ENCODE data around the gene CFAP141. TPM values are rescaled to one million over a fixed set of nuclear protein-coding genes. Genes with fewer than 3 reads are reported as not detected.

CFAP141 gene
- total and polyA plus RNA-seq, 3 donors from 2014 or later = 4.0 to 38.3 (median 8.4) TPM

DNA sequence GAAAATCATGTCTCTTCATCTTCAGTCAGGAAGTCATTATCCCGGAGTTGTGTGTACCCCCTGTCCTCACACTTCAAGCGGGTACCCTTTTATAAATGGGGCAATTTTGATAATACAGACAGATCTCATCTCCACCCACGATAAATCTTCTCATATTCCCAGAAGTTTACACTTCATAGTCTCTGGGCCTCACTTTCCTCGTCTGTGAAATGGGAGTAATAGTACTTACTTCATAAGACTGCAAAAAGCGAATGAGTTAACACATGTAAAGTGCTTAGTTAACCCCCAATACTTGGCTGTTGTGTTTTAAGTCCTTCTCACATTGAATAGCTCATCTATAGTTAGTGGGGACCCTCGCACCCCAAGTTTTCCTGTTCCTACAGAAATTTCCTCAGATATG is 52.1 kb downstream of the CFAP141 start:
- Histone ChIP-seq H3K27me3 (no peaks in the 10 kb centered on the region), H3K9me3 (no peaks in the 10 kb centered on the region), H3K4me1 (peaks cover 32% of the 10 kb centered on the region), H3K27ac (peak overlapping the region in 1 of 2 donors; percentile 78), H3K4me3 (peak overlapping the region; percentile 38 to 50), H3K36me3 (ENCODE audit: low read depth, missing control alignments) (no peaks in the 10 kb centered on the region)
- intact Hi-C loops (cut with DNase I; ENCODE audit: low total_unique reads) = no loop called here
- 62 to 75% methylated on average over 6 of the region's 6 CpGs for WGBS, 2 donors
- no peak for DNase-seq
- TF ChIP-seq, protein P1, sequence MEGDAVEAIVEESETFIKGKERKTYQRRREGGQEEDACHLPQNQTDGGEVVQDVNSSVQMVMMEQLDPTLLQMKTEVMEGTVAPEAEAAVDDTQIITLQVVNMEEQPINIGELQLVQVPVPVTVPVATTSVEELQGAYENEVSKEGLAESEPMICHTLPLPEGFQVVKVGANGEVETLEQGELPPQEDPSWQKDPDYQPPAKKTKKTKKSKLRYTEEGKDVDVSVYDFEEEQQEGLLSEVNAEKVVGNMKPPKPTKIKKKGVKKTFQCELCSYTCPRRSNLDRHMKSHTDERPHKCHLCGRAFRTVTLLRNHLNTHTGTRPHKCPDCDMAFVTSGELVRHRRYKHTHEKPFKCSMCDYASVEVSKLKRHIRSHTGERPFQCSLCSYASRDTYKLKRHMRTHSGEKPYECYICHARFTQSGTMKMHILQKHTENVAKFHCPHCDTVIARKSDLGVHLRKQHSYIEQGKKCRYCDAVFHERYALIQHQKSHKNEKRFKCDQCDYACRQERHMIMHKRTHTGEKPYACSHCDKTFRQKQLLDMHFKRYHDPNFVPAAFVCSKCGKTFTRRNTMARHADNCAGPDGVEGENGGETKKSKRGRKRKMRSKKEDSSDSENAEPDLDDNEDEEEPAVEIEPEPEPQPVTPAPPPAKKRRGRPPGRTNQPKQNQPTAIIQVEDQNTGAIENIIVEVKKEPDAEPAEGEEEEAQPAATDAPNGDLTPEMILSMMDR (IDR thresholded peaks at IDR 0.05) = no peak
- no peak for TF ChIP-seq POLR2A (IDR thresholded peaks at IDR 0.05)

DNA sequence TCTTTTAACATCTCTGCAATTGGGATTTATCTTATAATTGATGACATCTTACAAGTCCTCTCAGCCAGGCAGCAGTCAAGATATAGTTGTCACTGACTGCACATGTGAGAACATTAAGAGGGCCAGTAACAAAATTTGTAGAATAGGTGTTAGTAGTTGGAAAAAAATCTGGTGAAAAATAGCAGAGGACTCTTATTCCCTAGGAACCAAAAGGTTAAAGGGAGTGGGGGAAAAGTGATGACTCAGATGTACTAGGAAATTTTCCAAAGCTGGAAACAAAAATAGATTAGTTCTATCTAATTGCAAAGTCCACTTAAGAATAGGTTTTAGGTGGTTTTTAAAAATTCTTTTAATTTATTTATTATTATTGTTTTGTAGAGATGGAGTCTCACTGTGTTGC is 54.8 kb downstream of the CFAP141 start:
- no peaks in the 10 kb centered on the region for H3K36me3 ChIP-seq (ENCODE audit: low read depth, missing control alignments)
- peaks cover 11% of the 10 kb centered on the region for H3K4me1 ChIP-seq
- no peak overlapping the region for H3K27ac ChIP-seq
- H3K4me3 ChIP-seq = no peak overlapping the region
- no peaks in the 10 kb centered on the region for H3K9me3 ChIP-seq
- intact Hi-C loops (cut with DNase I; ENCODE audit: low total_unique reads) = no loop called here
- no peaks in the 10 kb centered on the region for H3K27me3 ChIP-seq
- no peak for DNase-seq
- TF ChIP-seq, protein P1 (IDR thresholded peaks at IDR 0.05) = no peak
- TF ChIP-seq POLR2A (IDR thresholded peaks at IDR 0.05) = no peak

MicroRNA genes within 50 kb of the gene (microRNA counts, 767-probe panel; counts per million panel counts)
- microRNA hsa-miR-190b = 0 to 152 counts per million in 2 donors

Small RNA genes lying within 50 kb of the gene (microRNA-seq; reads per million reads assigned to microRNA genes)
- gene MIR190B (ENCODE audit: borderline number of aligned reads in 2 of 2, borderline replicate concordance in 1 of 2) = 149 to 284 reads per million in 2 donors

Small RNA genes lying within 50 kb of the gene (small RNA-seq; reads per million reads assigned to genes)
- 1.4 to 2.0 reads per million in 2 donors for gene MIR190B

Other genes with a start within 250 kb of the CFAP141 start
- gene CRTC2, start 247.7 kb downstream of the CFAP141 start, total RNA-seq = 10 to 100 TPM; 32.0 to 49.7 TPM
- gene CRTC2, start 247.7 kb downstream of the CFAP141 start, polyA plus RNA-seq (ENCODE audit: insufficient read depth, low read depth, low replicate concordance) = 49.1 TPM
- gene SLC39A1, start 242.8 kb downstream of the CFAP141 start, total RNA-seq = 10 to 100 TPM; 46.5 to 62.5 TPM
- gene SLC39A1, start 242.8 kb downstream of the CFAP141 start, polyA plus RNA-seq (ENCODE audit: insufficient read depth, low read depth, low replicate concordance) = 54.5 TPM
- 10 to 100 TPM; 22.2 to 24.6 TPM for gene CREB3L4, start 238.4 kb downstream of the CFAP141 start, total RNA-seq
- gene CREB3L4, start 238.4 kb downstream of the CFAP141 start, polyA plus RNA-seq (ENCODE audit: insufficient read depth, low read depth, low replicate concordance) = 15.6 TPM
- gene JTB, start 228.7 kb downstream of the CFAP141 start, total RNA-seq = 100 to 1,000 TPM; 159 to 212 TPM
- 78.6 TPM for gene JTB, start 228.7 kb downstream of the CFAP141 start, polyA plus RNA-seq (ENCODE audit: insufficient read depth, low read depth, low replicate concordance)
- gene RAB13, start 220.0 kb downstream of the CFAP141 start, total RNA-seq = 10 to 100 TPM; 37.6 to 45.2 TPM
- gene RAB13, start 220.0 kb downstream of the CFAP141 start, polyA plus RNA-seq (ENCODE audit: insufficient read depth, low read depth, low replicate concordance) = 82.8 TPM
- 1,000 to 10,000 TPM in 1 of 2 donors, 100 to 1,000 TPM in 1; 779 to 1,544 TPM for gene RPS27, start 215.6 kb downstream of the CFAP141 start, total RNA-seq
- gene RPS27, start 215.6 kb downstream of the CFAP141 start, polyA plus RNA-seq (ENCODE audit: insufficient read depth, low read depth, low replicate concordance) = 3,589 TPM
- gene NUP210L, start 51.3 kb downstream of the CFAP141 start, total RNA-seq = 10 to 100 TPM; 23.0 to 24.4 TPM
- gene NUP210L, start 51.3 kb downstream of the CFAP141 start, polyA plus RNA-seq (ENCODE audit: insufficient read depth, low read depth, low replicate concordance) = 77.2 TPM
- gene TPM3, start 14.2 kb downstream of the CFAP141 start, total RNA-seq = 100 to 1,000 TPM; 290 to 356 TPM
- gene TPM3, start 14.2 kb downstream of the CFAP141 start, polyA plus RNA-seq (ENCODE audit: insufficient read depth, low read depth, low replicate concordance) = 266 TPM
- 100 to 1,000 TPM; 159 to 166 TPM for gene UBAP2L, start 14.6 kb upstream of the CFAP141 start, total RNA-seq
- gene UBAP2L, start 14.6 kb upstream of the CFAP141 start, polyA plus RNA-seq (ENCODE audit: insufficient read depth, low read depth, low replicate concordance) = 174 TPM
- 10 to 100 TPM; 92.7 to 98.9 TPM for gene HAX1, start 66.3 kb upstream of the CFAP141 start, total RNA-seq
- gene HAX1, start 66.3 kb upstream of the CFAP141 start, polyA plus RNA-seq (ENCODE audit: insufficient read depth, low read depth, low replicate concordance) = 192 TPM
- gene AQP10, start 114.8 kb upstream of the CFAP141 start, total RNA-seq = 1 to 10 TPM; 2.0 to 2.2 TPM
- gene AQP10, start 114.8 kb upstream of the CFAP141 start, polyA plus RNA-seq (ENCODE audit: insufficient read depth, low read depth, low replicate concordance) = 0.41 TPM
- 100 to 1,000 TPM; 179 to 204 TPM for gene ATP8B2, start 119.2 kb upstream of the CFAP141 start, total RNA-seq
- gene ATP8B2, start 119.2 kb upstream of the CFAP141 start, polyA plus RNA-seq (ENCODE audit: insufficient read depth, low read depth, low replicate concordance) = 50.9 TPM
- gene IL6R, start 199.0 kb upstream of the CFAP141 start, total RNA-seq = 10 to 100 TPM; 25.0 to 29.7 TPM
- gene IL6R, start 199.0 kb upstream of the CFAP141 start, polyA plus RNA-seq (ENCODE audit: insufficient read depth, low read depth, low replicate concordance) = 8.5 TPM

All from testis (tissue), 3 donors.